Left renal pelvis (tissue), 4 donors: ENCODE results near the gene PPIAL4G. TPM values are rescaled to one million over a fixed set of nuclear protein-coding genes. Genes with fewer than 3 reads are reported as not detected.

Experiments used
- polyA plus RNA-seq, 4 donors: library from polyadenylated mRNA; unstranded; fragments of 120-200 nt; gene quantifications; one replicate each; pipeline ENCODE4 v1.2.1, GENCODE V29; 2013; ENCODE audit not compliant: insufficient read length in 4 of 4

The PPIAL4G gene
- polyA plus RNA-seq, 4 donors = 0.09 to 0.15 TPM; not detected in 2

Other genes starting within 250 kb of the PPIAL4G start
- 10 to 100 TPM; 27.6 to 43.5 (median 31.5) TPM for gene NBPF14, start 112.7 kb upstream of the PPIAL4G start, polyA plus RNA-seq